DND-41 (cell line): Measurements from ENCODE around the gene EXTL1.

Source experiments
- ATAC-seq: fragments of 200-7000 bp; cut with Tn5 transposase; 3 replicates; pipeline ENCODE4 v1.9.1; 2021; ENCODE audit warnings: low read depth; ENCODE audit not compliant: insufficient read depth
- DNase-seq: peaks from one replicate; pipeline ENCODE4 v3.0.0-alpha.2; 2020
- H2AFZ ChIP-seq: 2 replicates; pipeline ENCODE4 v1.6.0; 2012; ENCODE audit warnings: low read depth, low read length
- H3K27ac ChIP-seq: 2 replicates; pipeline ENCODE4 v1.5.1; 2012; ENCODE audit warnings: low read length, inconsistent platforms
- H3K27me3 ChIP-seq: fragments of 200-600 bp; sonication (generic); 2 replicates; pipeline ENCODE4 v1.6.0; 2012; ENCODE audit warnings: low read length, mild to moderate bottlenecking, inconsistent platforms; ENCODE audit not compliant: insufficient read depth, poor library complexity
- H3K36me3 ChIP-seq: 2 replicates; pipeline ENCODE4 v1.5.1; 2012; ENCODE audit warnings: low read length, inconsistent platforms; ENCODE audit not compliant: insufficient read depth
- H3K4me1 ChIP-seq: 2 replicates; pipeline ENCODE4 v1.5.1; 2012; ENCODE audit warnings: mild to moderate bottlenecking, low read length; ENCODE audit not compliant: insufficient read depth
- H3K4me2 ChIP-seq: 2 replicates; pipeline ENCODE4 v1.6.0; 2012; ENCODE audit warnings: mild to moderate bottlenecking, moderate library complexity, low read length, inconsistent platforms; ENCODE audit not compliant: insufficient read depth
- H3K4me3 ChIP-seq, 2 experiments: fragments of 200-600 bp in 1 of 2; shearing (Covaris generic) in 1 of 2; 2 replicates each; pipeline ENCODE4 v1.5.1; 2012 to 2016; ENCODE audit warnings: inconsistent platforms in 2 of 2, low read length in 2 of 2, mild to moderate bottlenecking in 2 of 2, low read depth in 1 of 2, moderate library complexity in 1 of 2
- H3K79me2 ChIP-seq: 2 replicates; pipeline ENCODE4 v1.6.0; 2012; ENCODE audit warnings: low read length, inconsistent platforms; ENCODE audit not compliant: insufficient read depth
- H3K9ac ChIP-seq: 2 replicates; pipeline ENCODE4 v1.6.0; 2012; ENCODE audit warnings: low read depth, mild to moderate bottlenecking, inconsistent platforms, low read length, moderate library complexity
- H3K9me3 ChIP-seq: 2 replicates; pipeline ENCODE4 v1.5.1; 2012; ENCODE audit warnings: low read length, moderate library complexity, mild to moderate bottlenecking, inconsistent platforms; ENCODE audit not compliant: insufficient read depth, severe bottlenecking
- H4K20me1 ChIP-seq: 2 replicates; pipeline ENCODE4 v1.6.0; 2012; ENCODE audit warnings: low read length; ENCODE audit not compliant: insufficient read depth
- EZH2 ChIP-seq: IDR thresholded peaks from 3 replicates; pipeline ENCODE4 v1.6.1; 2012; ENCODE audit warnings: borderline replicate concordance, low read depth, mild to moderate bottlenecking, moderate library complexity, low read length, inconsistent platforms; ENCODE audit not compliant: severe bottlenecking
- TF ChIP-seq, protein P1 (sequence below): IDR thresholded peaks from 2 replicates; pipeline ENCODE4 v1.5.1; 2012; ENCODE audit warnings: borderline replicate concordance, low read length, moderate library complexity, mild to moderate bottlenecking; ENCODE audit not compliant: poor library complexity, severe bottlenecking; ENCODE audit errors: extremely low read depth

EXTL1 gene, protein sequence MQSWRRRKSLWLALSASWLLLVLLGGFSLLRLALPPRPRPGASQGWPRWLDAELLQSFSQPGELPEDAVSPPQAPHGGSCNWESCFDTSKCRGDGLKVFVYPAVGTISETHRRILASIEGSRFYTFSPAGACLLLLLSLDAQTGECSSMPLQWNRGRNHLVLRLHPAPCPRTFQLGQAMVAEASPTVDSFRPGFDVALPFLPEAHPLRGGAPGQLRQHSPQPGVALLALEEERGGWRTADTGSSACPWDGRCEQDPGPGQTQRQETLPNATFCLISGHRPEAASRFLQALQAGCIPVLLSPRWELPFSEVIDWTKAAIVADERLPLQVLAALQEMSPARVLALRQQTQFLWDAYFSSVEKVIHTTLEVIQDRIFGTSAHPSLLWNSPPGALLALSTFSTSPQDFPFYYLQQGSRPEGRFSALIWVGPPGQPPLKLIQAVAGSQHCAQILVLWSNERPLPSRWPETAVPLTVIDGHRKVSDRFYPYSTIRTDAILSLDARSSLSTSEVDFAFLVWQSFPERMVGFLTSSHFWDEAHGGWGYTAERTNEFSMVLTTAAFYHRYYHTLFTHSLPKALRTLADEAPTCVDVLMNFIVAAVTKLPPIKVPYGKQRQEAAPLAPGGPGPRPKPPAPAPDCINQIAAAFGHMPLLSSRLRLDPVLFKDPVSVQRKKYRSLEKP

DNA sequence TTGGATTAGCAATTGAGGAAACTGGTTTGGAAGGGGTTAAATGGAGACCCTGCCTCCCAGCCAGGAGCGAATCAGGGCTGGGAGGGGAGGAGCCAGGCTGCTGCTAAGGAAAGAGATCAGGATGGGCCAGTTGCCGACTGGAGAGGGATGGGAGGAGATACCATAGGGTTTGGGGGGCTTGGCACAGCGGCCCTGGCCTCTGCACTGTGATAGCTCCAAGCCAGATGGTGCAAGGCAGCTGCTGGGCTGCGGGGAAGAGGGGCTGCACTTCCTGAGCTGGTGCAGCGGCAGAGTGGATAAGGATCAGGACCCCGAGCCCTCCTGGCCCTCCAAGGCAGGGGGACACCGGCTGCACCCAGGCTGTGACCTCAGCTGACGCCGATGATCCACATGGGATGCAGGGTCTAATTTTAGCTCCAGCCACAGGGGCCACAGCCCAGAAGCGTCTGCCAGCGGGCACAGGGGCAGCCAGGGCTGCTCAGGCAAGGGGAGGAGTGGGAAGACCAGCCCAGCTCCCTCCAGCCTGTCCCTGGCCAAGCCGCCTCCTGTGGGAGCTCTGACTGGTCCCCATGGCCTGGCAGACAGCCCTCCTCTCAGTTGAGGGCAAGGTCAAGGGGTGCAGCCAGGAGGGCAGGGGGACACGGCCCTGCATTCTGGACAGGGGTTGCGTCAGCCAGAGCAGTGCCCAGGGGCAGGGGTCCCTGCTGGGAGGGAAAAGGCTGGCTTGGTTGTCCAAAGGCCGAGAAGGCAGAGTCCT lies at the start of gene EXTL1:
Gene EXTL1, plus strand, starts transcription at position 129 of the 757 bp plus-strand sequence. CDS start 872 bp downstream, outside the sequence.
- Histone ChIP-seq H3K9ac (no peak within 1 kb of the TSS), H3K36me3 (no peaks in the 10 kb centered on the region), H3K4me1 (no peaks in the 10 kb centered on the region), H3K79me2 (no peaks in the 10 kb centered on the region), H3K4me2 (no peak within 1 kb of the TSS), H4K20me1 (no peaks in the 10 kb centered on the region), H3K27me3 (peaks cover 7% of the 10 kb centered on the region), H2AFZ (no peak within 1 kb of the TSS), H3K27ac (no peak within 1 kb of the TSS), H3K4me3 (no peak within 1 kb of the TSS), H3K9me3 (no peaks in the 10 kb centered on the region)
- TF ChIP-seq, protein P1, sequence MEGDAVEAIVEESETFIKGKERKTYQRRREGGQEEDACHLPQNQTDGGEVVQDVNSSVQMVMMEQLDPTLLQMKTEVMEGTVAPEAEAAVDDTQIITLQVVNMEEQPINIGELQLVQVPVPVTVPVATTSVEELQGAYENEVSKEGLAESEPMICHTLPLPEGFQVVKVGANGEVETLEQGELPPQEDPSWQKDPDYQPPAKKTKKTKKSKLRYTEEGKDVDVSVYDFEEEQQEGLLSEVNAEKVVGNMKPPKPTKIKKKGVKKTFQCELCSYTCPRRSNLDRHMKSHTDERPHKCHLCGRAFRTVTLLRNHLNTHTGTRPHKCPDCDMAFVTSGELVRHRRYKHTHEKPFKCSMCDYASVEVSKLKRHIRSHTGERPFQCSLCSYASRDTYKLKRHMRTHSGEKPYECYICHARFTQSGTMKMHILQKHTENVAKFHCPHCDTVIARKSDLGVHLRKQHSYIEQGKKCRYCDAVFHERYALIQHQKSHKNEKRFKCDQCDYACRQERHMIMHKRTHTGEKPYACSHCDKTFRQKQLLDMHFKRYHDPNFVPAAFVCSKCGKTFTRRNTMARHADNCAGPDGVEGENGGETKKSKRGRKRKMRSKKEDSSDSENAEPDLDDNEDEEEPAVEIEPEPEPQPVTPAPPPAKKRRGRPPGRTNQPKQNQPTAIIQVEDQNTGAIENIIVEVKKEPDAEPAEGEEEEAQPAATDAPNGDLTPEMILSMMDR = no peak
- TF ChIP-seq EZH2 = no peak
- DNase-seq = no peak
- no peak for ATAC-seq

DNA sequence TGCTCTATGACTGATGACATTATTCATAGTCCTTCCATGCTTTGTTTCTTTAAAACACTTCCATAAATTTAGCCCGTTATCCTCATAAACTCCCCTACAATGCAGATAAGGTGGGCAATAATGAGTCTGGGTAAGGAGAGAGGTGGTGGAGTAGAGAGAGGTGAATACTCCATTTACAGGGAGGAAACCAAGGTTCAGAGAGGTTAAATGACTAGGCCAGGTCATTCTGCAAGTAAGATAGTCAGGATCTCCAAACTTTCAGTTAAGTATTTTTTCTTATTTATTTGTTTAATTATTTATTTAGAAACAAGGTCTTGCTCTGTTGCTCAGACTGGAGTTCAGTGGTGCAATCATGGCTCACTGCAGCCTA lies 49.8 kb upstream of the EXTL1 start:
- peak overlapping the region; percentile 96 for H3K27ac ChIP-seq
- ATAC-seq (peak; percentile 7; the same call in 1 of the 3 replicates), DNase-seq (no peak)
- no peaks in the 10 kb centered on the region for H3K9me3 ChIP-seq
- H4K20me1 ChIP-seq = no peaks in the 10 kb centered on the region
- H3K4me2 ChIP-seq = peak overlapping the region; percentile 53
- no peak for TF ChIP-seq EZH2
- peaks cover 68% of the 10 kb centered on the region for H3K79me2 ChIP-seq
- H3K4me3 ChIP-seq = peak overlapping the region in 1 of 2 experiments; percentile 3; a peak in 1 of 4 replicates
- peak overlapping the region; percentile 55 for H3K9ac ChIP-seq
- 0 out of 2 replicates have a peak overlapping the region, but pooled peaks have one; percentile 1 for H2AFZ ChIP-seq
- peaks cover 88% of the 10 kb centered on the region for H3K36me3 ChIP-seq
- H3K4me1 ChIP-seq = peaks cover 83% of the 10 kb centered on the region
- no peaks in the 10 kb centered on the region for H3K27me3 ChIP-seq

DNA sequence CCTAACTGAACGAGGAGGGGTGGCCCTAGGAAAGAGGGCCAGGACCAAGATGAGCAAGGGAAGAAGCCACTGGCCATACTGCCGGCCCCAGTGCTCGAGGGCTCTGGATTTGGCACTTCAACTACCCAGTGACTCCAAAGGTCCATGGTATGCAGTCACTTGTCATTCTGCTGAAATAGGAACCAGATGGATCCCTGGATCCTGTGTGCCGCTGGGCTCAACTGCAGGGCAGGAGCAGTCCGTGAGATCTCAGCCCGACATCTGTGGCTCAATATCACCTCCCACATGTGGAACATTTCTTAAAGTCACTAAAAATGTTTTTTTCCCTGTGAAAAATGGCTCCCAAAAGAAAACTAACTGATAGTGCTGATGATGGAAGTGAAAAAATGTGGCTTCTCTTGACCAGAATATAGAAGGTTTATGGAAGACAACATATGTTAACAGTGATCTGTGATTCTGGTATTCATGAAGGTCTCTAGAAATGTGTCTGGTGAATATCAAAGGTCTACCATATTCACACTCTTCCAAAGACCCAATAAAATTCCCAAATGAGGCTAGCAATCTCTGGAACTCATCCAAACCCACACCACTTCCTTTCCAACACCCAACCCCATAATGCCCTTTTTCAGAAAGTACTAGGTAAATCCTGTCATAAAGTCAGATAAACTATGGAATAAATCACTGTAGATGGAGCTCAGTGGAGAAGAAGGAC lies 47.8 kb upstream of the EXTL1 start:
- Histone ChIP-seq H3K9me3 (no peaks in the 10 kb centered on the region), H3K4me2 (peak overlapping the region; percentile 34; the same call in 1 of the 2 replicates), H3K4me1 (peaks cover 94% of the 10 kb centered on the region), H3K27me3 (no peaks in the 10 kb centered on the region), H4K20me1 (no peaks in the 10 kb centered on the region), H2AFZ (no peak overlapping the region), H3K36me3 (peaks cover 86% of the 10 kb centered on the region), H3K4me3 (no peak overlapping the region), H3K27ac (peak overlapping the region; percentile 96), H3K79me2 (peaks cover 64% of the 10 kb centered on the region), H3K9ac (peak overlapping the region; percentile 55)
- DNase-seq (no peak), ATAC-seq (no peak)
- no peak for TF ChIP-seq EZH2
- TF ChIP-seq, protein P1 = no peak
